NCI-H460 (cell line): Measurements from ENCODE around the gene CAMSAP3. TPM values are rescaled to one million over a fixed set of nuclear protein-coding genes. Genes with fewer than 3 reads are reported as not detected.

ENCODE experiments used
- DNase-seq: peaks from one replicate; pipeline ENCODE4 v3.0.0-alpha.2; 2016; ENCODE audit warnings: low read depth; ENCODE audit errors: extremely low read depth
- total RNA-seq: library from RNA; depleted of rRNA; stranded (reverse); fragments of >200 nt; shearing (Covaris generic); gene quantifications from 2 replicates; pipeline ENCODE4 v1.2.3, GENCODE V29; 2014

Gene CAMSAP3
- total RNA-seq, 1 experiment from 2014 or later: 0.89 TPM

- DNase-seq: no peak
Observed at GRCh38 chr19:7610491-7611240, 15.0 kb downstream of the CAMSAP3 start.

DNA sequence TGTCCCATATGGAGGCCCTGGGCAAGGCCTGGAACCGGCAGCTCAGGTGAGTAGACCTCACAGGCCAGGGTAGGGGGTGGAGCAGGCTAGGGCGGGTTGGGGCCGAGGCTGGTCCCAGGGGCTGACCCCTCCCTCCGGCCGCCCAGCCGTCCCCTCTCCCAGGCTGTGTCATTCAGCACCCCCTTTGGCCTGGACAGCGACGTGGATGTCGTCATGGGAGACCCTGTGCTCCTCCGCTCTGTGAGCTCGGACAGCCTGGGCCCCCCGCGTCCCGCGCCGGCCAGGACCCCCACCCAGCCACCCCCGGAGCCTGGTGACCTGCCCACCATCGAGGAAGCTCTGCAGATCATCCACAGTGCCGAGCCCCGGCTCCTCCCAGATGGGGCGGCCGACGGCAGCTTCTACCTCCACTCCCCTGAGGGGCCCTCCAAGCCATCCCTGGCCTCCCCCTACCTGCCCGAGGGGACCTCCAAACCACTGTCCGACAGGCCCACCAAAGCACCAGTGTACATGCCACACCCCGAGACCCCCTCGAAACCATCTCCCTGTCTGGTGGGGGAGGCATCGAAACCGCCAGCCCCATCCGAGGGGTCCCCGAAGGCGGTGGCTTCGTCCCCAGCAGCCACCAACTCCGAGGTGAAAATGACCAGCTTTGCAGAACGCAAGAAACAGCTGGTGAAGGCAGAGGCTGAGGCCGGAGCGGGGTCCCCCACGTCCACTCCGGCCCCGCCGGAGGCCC lies 16.0 kb downstream of the CAMSAP3 start:
- no peak for DNase-seq

DNA sequence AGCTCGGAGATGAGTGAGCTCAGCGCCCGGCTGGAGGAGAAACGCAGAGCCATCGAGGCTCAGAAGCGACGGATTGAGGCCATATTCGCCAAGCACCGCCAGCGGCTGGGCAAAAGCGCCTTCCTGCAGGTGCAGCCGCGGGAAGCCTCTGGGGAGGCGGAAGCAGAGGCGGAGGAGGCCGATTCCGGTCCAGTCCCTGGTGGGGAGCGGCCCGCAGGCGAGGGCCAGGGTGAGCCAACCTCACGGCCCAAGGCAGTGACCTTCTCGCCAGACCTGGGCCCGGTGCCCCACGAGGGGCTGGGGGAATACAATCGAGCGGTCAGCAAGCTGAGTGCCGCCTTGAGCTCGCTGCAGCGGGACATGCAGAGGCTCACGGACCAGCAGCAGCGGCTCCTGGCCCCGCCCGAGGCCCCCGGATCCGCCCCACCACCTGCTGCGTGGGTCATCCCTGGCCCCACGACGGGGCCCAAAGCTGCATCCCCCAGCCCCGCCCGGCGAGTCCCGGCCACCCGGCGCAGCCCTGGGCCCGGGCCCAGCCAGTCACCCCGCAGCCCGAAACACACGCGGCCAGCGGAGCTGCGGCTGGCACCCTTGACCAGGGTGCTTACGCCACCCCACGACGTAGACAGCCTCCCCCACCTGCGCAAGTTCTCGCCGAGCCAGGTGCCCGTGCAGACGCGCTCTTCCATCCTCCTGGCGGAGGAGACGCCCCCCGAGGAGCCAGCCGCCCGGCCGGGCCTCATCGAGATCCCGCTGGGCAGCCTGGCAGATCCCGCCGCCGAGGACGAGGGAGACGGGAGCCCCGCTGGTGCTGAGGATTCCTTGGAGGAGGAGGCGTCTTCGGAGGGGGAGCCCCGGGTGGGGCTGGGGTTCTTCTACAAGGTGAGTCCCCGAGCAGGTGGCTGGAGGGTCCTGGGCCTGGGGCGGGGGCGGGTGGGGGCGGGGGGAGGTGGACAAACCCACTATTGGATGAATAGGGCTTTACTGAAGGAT lies 16.9 kb downstream of the CAMSAP3 start:
- no peak for DNase-seq

DNA sequence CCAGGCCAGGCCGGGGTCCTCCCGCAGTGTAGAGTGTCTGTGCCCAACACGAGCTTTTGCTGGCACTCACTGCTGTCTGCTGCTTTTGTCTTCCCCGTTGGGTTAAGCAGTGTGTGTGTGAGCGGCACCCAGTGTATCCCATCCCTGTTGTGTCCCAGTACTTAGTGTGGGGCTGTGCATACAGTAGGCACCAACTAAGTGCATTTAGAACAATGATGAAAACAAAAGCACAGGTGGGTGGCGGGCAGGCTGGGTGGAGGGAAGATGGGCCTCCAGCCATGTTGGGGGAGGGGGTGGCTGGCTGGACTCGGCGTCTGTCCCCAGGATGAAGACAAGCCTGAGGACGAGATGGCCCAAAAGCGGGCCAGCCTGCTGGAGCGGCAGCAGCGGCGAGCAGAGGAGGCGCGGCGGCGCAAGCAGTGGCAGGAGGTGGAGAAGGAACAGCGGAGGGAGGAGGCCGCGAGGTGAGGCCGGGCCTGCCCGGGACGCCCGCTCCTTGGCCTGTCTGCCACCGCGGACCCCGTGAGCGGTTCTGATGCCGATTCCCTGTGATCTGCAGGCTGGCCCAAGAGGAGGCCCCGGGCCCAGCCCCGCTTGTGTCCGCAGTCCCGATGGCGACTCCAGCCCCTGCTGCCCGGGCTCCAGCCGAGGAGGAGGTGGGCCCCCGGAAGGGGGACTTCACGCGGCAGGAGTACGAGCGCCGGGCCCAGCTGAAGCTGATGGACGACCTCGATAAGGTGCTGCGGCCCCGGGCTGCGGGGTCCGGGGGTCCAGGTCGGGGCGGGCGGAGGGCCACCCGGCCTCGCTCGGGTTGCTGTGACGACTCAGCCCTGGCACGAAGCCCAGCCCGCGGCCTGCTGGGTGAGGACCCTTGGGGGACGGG lies 19.4 kb downstream of the CAMSAP3 start:
- DNase-seq: no peak

GRCh38 chr19:7617172-7617571 lies 21.5 kb downstream of the CAMSAP3 start:
- DNase-seq: no peak

DNA sequence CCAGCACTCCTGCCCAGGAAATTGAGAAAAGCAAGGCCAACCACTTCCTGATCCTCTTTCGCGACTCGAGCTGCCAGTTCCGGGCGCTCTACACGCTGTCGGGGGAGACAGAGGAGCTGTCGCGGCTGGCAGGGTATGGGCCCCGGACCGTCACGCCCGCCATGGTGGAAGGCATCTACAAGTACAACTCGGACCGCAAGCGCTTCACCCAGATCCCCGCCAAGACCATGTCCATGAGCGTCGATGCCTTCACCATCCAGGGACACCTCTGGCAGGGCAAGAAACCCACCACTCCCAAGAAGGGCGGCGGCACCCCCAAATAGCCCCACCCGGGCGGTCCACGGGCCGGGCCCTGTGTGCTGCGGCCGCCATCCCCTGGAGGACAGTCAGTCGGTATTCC lies 22.1 kb downstream of the CAMSAP3 start:
- DNase-seq: no peak

DNA sequence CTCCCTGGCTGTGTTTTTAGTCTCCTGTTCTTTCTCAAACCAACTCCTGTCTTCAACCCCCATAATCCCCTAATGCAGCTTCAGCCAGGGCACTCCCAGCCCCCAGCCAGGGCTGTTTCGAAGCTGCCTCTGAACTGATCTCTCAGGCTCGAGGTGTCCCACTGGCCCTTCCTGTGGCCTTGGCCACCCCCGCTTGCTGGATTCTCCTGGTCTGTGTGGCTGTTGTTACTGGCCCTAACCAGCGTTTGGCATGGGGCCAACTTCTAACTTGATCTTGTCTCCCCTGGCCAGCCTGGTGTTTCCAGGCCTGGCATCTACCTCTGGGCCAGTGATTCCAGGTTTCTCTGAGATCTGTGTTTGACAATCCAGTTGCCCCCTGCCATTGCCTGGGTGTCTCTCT lies 22.7 kb downstream of the CAMSAP3 start:
- no peak for DNase-seq

GRCh38 chr19:7618771-7619510 lies 23.3 kb downstream of the CAMSAP3 start:
- no peak for DNase-seq

- DNase-seq: no peak
Observed at GRCh38 chr19:7619671-7620441, 24.2 kb downstream of the CAMSAP3 start.

DNA sequence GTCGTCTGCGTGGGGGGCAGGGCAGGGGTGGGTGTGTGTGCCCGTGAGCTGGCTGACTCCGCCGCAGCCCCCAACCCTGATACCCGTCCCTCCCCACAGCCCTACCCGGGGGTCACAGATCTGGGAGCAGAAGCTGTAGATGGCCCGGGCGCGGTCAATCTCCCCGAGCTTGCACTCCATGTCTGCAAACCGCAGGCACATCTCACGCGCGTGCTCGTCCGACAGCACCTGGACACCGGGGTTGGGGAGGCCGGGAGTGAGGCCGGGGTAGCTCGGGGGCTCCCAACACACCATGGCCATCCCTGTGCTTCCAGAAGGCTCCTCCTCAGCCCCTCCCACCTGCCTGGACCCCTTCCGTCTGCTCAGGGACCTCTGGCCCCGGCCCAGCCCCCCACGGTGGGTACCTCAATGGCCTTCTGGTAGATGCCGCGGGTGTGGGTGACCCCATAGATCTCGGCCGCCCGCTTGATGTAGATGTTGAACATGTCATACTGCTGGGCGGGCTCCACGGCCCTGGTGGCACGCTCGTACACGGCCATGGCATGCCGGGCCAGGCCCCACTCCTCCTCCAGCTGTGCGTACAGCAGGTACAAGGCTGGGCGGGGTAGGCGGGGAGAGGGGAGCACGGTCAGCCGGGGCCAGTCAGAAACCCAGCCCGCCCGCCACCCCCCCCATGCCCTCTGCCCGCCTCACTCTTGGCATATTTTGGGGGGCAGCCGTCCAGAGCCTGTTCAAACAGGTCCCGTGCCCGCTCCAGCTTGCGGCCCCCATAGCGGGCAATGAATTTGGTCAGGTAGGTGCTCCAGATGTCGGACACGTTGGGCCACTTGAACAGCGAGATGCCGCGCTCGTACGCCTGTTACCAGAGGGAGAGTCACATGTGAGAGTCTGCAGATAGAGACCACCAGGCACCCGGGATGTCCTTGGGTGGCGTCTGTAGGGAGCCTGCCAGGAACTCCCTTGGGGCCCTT lies 25.1 kb downstream of the CAMSAP3 start:
- no peak for DNase-seq

- DNase-seq: no peak
Observed at GRCh38 chr19:7622933-7623685, 27.4 kb downstream of the CAMSAP3 start.

GRCh38 chr19:7623725-7624603 lies 28.3 kb downstream of the CAMSAP3 start:
- no peak for DNase-seq

GRCh38 chr19:7624810-7625209 lies 29.1 kb downstream of the CAMSAP3 start:
- DNase-seq: no peak

DNA sequence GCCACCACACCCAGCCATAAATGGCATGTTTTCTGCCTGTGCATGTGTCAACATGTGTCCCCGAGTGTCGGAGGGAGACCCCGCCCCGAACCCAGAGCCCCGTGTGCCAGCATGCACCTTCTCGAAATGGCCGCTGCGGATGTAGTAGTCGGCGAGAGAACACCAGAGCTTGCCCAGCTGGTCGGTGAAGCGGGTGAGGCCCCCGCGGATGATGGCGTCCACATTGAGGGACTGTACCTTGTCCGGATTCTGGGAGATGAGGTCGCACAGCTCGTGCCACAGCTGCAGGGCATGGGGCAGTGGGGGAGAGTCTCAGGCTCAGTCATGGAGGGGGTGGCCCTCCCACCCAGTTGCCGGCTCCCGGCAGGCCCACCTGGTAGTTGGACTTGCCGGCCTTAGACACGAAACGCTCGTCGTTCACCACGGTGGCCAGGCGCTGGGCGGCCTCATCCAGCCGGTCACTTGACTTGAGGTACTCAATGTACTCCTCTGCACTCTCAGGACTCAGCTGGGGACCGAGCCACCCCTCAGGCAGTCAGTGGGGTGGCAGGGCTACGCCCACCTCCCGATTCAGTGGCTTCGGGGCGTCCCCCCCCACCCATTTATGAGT lies 30.2 kb downstream of the CAMSAP3 start:
- no peak for DNase-seq

DNA sequence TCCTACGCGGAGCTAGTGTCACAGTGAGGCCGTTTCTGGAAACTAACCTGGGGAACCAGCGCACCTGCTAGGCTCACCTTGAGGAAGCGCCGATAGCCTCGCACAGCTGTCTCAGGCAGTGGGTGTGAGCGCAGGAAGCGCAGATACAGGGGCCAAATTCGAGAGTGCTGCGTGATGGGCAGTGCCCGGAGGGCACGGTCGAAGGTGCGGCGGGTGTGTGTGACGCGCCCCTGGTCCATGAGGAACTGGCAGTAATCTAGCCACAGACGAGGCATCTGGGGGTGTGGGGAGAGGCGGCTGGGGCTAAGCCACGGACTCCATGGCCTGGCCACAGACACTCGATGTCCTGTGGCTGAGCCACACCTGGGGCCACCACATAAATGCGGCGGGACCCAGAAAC lies 31.5 kb downstream of the CAMSAP3 start:
- DNase-seq: no peak
